Cerebellar cortex (tissue), 1 donor: ENCODE data around the gene DIPK1C.
"Not testable (repeated sequence)": the region's sequence is repeated elsewhere in the genome, so short reads cannot be mapped to it uniquely, and the experiment has no call there.

Source experiments
- DNase-seq: peaks from one replicate; pipeline ENCODE4 v3.0.0-alpha.2; 2015; ENCODE audit warnings: low spot score

Gene DIPK1C

DNA sequence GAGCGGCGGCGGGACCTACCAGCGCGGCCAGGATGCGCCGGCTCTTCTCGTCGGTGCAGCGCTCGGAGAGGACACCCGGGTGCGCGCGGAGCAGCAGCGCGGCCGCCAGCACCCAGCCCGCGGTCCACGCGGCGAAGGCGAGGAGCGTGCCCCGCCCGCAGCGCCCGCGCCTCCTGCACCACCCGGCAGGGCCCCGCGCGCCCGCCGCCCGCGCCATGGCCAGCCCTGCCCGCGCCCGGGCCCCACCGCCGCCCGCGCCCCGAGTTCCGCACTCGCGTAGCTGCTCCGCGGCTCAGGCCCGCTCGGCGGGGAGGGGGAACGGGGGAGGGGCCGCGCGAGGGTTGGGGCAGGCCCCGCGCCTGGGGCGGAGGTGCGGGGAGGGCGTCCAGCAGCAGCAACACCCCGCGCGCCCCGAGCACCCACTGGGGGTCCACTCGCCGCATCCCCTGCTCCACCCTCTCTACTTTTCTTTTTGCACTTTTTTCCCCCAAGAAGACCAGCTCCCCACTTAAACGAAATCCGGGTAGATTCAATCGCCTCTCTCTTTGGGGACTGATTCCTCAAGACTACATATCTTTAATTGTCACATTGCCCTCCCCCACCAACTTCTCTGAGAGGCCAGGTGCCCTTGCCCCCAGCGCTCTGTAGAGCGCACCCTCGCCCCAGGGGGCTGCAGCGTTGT, at the start of gene DIPK1C:
Gene DIPK1C, minus strand, starts transcription at position 266 of the 682 bp plus-strand sequence. Its CDS starts 49 bp downstream, at position 217.
- no peak for DNase-seq

DNA sequence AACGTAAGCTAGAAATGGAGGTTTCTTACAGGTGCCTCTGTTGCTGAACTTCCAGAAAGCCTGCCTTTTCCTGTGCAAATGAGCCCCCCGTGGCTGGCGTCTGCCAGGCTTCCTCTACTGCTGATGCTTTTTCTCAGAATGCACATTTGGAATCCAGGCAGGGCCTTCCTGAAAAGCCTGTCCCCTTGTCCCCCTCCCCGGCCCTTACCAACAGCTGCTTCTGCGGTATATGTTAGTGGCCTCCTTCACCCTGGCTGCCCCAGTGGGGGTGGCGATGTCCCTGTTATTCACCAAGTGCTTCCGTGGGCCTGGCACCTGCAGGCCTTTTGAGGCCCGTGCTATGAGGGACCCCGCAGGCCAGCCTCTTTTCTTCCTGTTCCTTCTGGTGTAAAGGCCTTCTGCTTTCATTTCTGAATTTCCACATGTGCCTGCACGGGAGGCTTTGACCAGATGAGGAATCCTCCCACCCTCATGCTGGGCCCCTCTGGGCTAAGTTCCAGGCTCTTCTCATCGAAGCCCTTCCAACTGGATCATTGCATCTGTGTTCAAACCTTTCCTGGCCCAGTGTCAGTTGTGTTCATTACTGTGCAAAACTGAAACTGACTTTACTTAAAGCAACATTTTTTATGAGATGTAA, 49.5 kb upstream of the DIPK1C start:
- DNase-seq = no peak

GRCh38 chr18:74505776-74506175, 48.7 kb upstream of the DIPK1C start:
- no peak for DNase-seq

- DNase-seq = no peak
Measured at GRCh38 chr18:74503137-74503536, 46.0 kb upstream of the DIPK1C start.

- DNase-seq = no peak
Measured at GRCh38 chr18:74501386-74501785, 44.3 kb upstream of the DIPK1C start.

GRCh38 chr18:74500774-74501173, 43.7 kb upstream of the DIPK1C start:
- DNase-seq = not testable (repeated sequence)

DNA sequence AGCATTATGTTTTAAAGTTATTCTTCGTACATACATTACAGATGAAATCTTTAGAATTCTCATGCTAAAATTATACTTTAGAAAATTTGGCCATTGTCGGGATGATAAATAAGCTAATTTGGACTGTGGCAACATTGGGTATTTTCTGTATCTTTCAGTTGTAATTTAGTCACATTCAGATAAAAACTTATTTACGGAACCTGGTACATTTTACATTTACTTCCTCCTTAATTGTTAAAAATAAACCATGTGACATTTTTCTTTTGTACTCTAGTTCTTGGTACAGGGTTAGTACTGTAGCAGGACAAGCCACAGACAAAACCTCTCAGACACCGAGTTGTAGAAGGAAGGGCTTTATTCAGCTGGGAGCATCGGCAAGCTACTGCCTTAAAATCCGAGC, 43.3 kb upstream of the DIPK1C start:
- DNase-seq = no peak

- peak; percentile 16 for DNase-seq
Measured at GRCh38 chr18:74499633-74500032, 42.5 kb upstream of the DIPK1C start.

DNA sequence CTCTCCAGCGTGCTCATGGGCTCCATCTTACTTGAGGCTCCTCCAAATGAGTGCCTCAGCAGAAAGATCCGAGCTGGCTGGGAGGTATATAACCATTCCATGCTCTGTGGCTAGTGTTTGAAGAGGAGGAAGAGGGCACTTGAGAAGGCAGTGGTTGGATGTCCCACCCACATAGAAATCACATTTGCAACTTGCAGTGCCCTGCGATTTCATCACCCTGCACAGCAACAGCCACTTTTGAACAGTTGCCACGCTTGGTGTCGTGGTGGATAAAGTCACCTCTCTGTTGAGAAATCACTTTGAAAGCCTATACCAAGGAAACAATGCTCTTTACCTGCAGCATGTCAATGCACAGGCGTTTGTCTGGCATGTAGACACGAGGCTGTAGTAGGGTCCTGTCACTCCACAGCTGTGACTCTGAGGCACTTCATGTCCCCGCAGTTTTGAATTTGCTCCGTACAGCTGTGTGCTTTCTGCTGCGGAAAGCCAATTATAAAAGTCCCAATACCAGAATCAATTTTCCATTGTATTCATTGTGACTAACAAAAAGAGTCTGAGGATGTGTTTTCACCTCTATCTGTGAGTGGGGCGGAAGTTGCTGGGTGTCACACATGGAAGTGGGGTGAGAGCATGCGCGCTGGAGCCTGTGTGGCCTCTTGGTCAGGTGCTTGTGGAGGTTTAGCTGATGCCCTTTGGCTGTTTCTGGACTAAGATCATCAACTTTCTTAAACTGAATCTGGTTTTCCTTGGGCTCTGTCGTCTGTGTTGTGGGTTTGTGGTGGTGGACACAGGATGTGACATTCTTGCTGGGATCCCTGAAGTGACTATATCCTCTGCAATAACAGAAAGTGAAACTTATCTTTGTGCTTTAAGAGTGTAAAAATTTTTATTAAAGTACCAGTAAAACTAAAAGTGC, 41.9 kb upstream of the DIPK1C start:
- no peak for DNase-seq

- DNase-seq = no peak
Measured at GRCh38 chr18:74497778-74498177, 40.7 kb upstream of the DIPK1C start.

- no peak for DNase-seq
Measured at GRCh38 chr18:74497324-74497676, 40.2 kb upstream of the DIPK1C start.

GRCh38 chr18:74496508-74497323, 39.6 kb upstream of the DIPK1C start:
- peak; percentile 44 for DNase-seq

DNA sequence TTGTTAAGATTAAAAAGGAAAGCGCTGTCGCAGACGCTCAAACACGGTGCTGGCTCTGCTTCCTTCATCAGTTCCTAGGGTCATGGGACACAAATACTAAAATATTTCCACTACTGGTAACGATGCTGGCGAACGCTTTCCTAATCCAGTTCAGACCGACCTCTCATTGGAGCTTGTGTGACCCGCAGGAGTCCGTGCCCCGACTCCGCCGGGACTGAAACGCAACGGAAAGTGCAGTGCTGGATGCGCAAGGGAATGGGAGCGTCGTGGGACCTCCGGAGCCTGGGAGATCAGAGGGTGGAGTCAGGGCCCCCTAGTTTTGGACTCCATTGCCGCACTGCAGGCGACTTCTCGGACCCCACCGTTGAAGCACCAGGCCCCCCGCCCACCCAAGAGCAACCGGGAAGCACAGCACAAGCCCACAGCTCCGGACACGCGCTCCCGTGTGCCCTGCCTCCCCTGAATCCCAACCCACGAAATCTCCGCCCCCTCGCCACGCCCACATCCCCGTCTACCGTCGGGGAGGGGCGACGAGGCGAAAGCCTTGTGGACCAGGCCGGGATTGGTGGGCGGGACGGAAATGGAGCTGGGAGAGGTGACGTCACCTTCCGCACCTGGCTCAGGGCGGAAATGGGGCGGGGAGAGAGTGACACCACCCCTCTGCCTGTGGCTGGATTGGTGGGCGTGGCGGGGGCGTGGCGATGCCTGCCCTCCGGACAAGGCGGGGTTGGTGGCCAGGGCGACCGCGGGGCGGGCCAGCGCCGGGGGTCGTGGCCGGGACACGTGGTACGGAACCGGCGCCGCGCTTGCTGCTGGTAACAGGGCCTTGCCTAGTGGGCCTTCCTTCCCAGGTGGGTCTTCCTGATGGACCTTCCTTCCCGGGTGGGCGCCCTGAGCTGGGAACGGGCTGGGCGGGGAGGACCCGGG, 38.7 kb upstream of the DIPK1C start, which contains the start of gene CNDP2:
Gene CNDP2, plus strand, starts transcription at position 783 of the 927 bp plus-strand sequence. CDS start 3,611 bp downstream, outside the sequence.
- peak; percentile 99 for DNase-seq

DNA sequence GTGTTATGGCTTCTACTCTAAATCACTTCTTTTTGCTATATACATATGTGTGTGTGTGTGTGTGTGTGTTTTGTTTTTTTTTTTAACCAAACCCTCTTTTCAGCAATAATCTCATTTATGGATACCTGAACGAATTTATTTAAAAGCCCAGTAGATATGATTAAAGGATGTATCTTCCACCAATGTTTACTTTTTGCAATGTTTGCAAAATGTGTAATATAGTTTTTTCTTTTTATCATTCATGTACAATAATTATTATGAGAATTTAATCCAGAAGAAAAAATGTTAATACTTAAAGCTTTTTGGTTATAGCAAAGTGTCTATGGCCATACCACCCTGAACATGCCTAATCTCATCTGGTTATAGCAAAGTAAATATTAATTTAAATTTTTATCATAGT, 37.4 kb upstream of the DIPK1C start:
- DNase-seq = no peak

DNA sequence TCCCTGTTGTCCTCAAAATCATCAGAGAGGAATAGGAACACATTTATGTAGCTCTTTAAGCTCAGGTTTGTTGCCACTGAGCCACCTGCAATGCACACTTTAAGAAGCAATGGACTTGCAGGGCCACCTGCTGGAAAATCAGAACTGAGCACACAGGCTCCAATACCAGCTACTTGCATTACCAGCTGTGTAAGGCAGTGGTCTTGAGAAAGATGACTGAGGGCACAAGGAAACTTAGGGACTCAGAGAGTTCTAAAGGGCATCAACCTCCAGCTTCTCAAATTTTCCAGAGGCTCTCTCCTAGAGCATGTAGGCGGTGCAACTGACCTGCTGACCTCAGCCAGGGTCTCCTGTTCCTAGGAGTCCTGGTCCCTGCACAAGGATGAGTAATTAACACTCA, 36.6 kb upstream of the DIPK1C start:
- peak; percentile 62 for DNase-seq

DNA sequence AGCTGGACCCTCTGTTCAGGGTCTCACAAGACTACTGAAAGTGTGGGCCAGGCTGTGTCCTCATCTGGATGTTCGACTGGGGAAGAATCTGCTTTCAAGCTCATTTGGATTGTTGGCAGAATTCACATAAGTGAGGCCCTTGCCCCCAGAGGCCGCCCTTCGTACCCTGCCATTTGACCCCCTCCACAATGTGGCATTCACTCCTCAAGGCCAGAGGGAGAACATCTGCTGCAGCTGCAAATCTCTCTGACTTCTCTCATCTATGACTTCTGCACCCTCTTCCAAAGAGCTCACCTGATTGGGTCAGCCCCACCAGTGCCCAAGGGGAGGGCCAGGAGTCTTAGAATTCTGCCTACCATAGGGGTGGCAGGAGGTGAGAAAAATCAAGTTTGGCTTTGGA, 35.2 kb upstream of the DIPK1C start:
- no peak for DNase-seq

DNA sequence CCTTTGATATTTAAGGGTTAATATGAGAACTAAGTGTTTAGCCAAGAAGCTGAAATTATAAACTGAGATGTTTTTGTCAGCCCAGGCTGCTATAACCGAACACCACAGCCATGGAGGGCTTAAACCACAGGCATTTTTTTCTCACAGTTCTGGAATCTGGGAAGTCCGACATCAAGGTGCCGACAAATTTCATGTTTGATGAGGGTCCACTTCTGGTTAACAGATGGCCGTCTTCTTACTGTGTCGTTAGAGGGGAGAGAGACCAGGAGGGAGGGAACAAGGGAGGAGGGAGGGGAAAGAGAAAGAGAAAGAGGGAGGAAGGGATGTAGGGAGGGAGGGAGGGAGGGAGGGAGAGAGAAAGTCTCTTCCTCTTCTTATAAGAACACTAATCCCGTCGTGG, 32.6 kb upstream of the DIPK1C start:
- no peak for DNase-seq

GRCh38 chr18:74488864-74489263, 31.8 kb upstream of the DIPK1C start:
- DNase-seq = no peak

GRCh38 chr18:74488354-74488753, 31.2 kb upstream of the DIPK1C start:
- no peak for DNase-seq

DNA sequence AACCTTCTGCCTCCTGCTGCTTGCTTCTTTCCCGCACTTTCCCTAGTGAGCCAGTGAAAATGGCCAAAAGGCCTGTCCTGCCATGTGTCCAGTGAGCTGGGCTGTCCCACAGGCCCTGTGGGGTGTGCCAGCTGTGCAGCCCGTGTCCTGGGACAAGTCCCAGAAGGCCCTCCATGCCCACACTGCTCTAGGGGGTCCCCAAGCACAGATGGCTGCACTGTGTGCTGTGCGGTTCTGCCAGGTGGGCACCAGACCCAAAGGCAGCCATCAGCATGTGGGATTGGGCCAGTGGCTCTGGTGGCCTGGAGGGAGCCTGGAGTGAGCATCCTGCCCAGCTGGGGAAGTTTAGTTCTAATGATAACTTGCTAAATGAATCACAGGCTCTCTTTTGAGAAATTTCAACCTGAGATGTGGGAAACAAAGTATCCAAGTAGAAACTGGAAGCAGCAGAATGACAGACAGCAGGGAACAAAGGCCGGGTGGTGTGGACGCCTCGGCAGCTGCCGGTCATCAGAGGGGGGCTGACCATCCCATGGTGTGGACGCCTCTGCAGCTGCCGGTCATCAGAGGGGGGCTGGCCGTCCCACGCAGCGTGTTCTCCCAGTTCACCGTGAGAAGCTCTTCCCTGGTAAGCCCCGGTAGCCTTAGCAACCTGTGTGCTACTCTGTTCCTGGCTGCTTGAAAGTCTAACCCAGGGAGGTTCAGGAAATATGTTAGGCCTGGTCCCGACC, 29.2 kb upstream of the DIPK1C start:
- no peak for DNase-seq
